Panc1 (cell line): ENCODE measurements around the gene CTF1. TPM values are rescaled to one million over a fixed set of nuclear protein-coding genes. Genes with fewer than 3 reads are reported as not detected.

Experiments
- ATAC-seq: fragments of 200-7000 bp; cut with Tn5 transposase; 2 replicates; pipeline ENCODE4 v1.9.1; 2020; ENCODE audit warnings: mild to moderate bottlenecking, moderate library complexity
- BruUV-seq: library from RNA; stranded (reverse); fragments of 400-500 nt; replicated peaks from 2 replicates; lab custom pipeline; 2021; lab: Mats Ljungman, UMichigan
- CTCF ChIA-PET: fragments of 300-600 bp; sonication (Branson Sonifier 250); formaldehyde crosslinking; loops from one replicate; lab custom pipeline; 2022; ENCODE audit warnings: antibody characterized with exemption; lab: Charles Lee
- POLR2A ChIA-PET: fragments of 300-600 bp; sonication (Branson Sonifier 250); formaldehyde crosslinking; loops from one replicate; lab custom pipeline; 2022; ENCODE audit warnings: antibody characterized with exemption; lab: Charles Lee
- DNase-seq: peaks from one replicate; pipeline ENCODE4 v3.0.0-alpha.2; 2010; ENCODE audit warnings: low read depth, low spot score
- H3K27ac ChIP-seq: 2 replicates; pipeline ENCODE4 v1.5.1; 2011; ENCODE audit warnings: mild to moderate bottlenecking, low read length, inconsistent platforms
- H3K27me3 ChIP-seq: fragments of 200-500 bp; sonication (Bioruptor generic); 2 replicates; pipeline ENCODE4 v1.6.0; 2014; ENCODE audit warnings: low read length, inconsistent platforms; ENCODE audit not compliant: control insufficient read depth, insufficient read depth
- H3K36me3 ChIP-seq: fragments of 200-500 bp; sonication (Bioruptor generic); 2 replicates; pipeline ENCODE4 v1.5.1; 2014; ENCODE audit warnings: inconsistent platforms, mild to moderate bottlenecking, low read length, moderate library complexity; ENCODE audit not compliant: control insufficient read depth, insufficient read depth
- H3K4me1 ChIP-seq: 2 replicates; pipeline ENCODE4 v1.5.1; 2011; ENCODE audit warnings: inconsistent platforms, mild to moderate bottlenecking, low read length, moderate library complexity; ENCODE audit not compliant: control insufficient read depth, insufficient read depth
- H3K4me3 ChIP-seq, 2 experiments: 2 replicates each; pipeline ENCODE4 v1.5.1; 2011 to 2012; ENCODE audit warnings: low read depth in 2 of 2, low read length in 2 of 2, mild to moderate bottlenecking in 2 of 2, inconsistent platforms in 1 of 2, moderate library complexity in 1 of 2
- H3K9me3 ChIP-seq: fragments of 200-500 bp; sonication (Bioruptor generic); 2 replicates; pipeline ENCODE4 v1.5.1; 2014; ENCODE audit warnings: low read depth, mild to moderate bottlenecking, inconsistent platforms, low read length, moderate library complexity; ENCODE audit not compliant: control insufficient read depth, insufficient read depth
- POLR2AphosphoS5 ChIP-seq: IDR thresholded peaks from 2 replicates; pipeline ENCODE4 v1.6.1; 2012; ENCODE audit warnings: mild to moderate bottlenecking, low read depth, low read length, moderate library complexity
- SIN3A ChIP-seq: IDR thresholded peaks from 2 replicates; pipeline ENCODE4 v1.6.1; 2012; ENCODE audit warnings: low read depth, mild to moderate bottlenecking, low read length, moderate library complexity, borderline replicate concordance; ENCODE audit not compliant: insufficient read depth
- TCF7L2 ChIP-seq: IDR thresholded peaks from 2 replicates; pipeline ENCODE4 v1.6.1; 2011; ENCODE audit warnings: mild to moderate bottlenecking, low read depth, low read length, inconsistent platforms
- in situ Hi-C: cut with HindIII; loops from 2 replicates; pipeline ENCODE4 v1.10.0; 2016; ENCODE audit warnings: low sequenced_read_pairs, low pct_unique_long_range_greater_than_20kb
- intact Hi-C: fragments of 100-400 bp; cut with micrococcal nuclease; formaldehyde crosslinking; loops from one replicate; pipeline ENCODE4 v1.10.0; 2022; ENCODE audit not compliant: unreplicated experiment
- total RNA-seq: library from RNA; stranded (reverse); gene quantifications from one replicate; pipeline ENCODE4 v1.2.1, GENCODE V29; 2021; ENCODE audit not compliant: unreplicated experiment
- TF ChIP-seq, protein P1 (sequence below), 2 experiments: IDR thresholded peaks; 2 replicates each; pipeline ENCODE4 v1.6.1; 2011 to 2012; ENCODE audit warnings: low read depth in 2 of 2, control low read depth in 1 of 2, low read length in 1 of 2, mild to moderate bottlenecking in 1 of 2, moderate library complexity in 1 of 2; ENCODE audit not compliant: insufficient read depth in 1 of 2
- TF ChIP-seq, protein P2 (sequence below): fragments of 450-650 bp; IDR thresholded peaks from 2 replicates; pipeline ENCODE4 v1.5.1; 2017; ENCODE audit warnings: mild to moderate bottlenecking

Gene CTF1
- total RNA-seq, 1 experiment from 2014 or later: 2.9 TPM

DNA sequence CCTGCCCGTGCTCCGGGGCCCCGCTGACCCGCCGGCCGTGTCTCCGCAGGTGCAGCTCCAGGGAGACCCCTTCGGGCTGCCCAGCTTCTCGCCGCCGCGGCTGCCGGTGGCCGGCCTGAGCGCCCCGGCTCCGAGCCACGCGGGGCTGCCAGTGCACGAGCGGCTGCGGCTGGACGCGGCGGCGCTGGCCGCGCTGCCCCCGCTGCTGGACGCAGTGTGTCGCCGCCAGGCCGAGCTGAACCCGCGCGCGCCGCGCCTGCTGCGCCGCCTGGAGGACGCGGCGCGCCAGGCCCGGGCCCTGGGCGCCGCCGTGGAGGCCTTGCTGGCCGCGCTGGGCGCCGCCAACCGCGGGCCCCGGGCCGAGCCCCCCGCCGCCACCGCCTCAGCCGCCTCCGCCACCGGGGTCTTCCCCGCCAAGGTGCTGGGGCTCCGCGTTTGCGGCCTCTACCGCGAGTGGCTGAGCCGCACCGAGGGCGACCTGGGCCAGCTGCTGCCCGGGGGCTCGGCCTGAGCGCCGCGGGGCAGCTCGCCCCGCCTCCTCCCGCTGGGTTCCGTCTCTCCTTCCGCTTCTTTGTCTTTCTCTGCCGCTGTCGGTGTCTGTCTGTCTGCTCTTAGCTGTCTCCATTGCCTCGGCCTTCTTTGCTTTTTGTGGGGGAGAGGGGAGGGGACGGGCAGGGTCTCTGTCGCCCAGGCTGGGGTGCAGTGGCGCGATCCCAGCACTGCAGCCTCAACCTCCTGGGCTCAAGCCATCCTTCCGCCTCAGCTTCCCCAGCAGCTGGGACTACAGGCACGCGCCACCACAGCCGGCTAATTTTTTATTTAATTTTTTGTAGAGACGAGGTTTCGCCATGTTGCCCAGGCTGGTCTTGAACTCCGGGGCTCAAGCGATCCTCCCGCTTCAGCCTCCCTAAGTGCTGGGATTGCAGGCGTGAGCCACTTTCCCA, 5.9 kb downstream of the CTF1 start:
- no peaks in the 10 kb centered on the region for H3K36me3 ChIP-seq
- ChIA-PET POLR2A (interaction anchor here (0.5 to 1.1 kb wide), 4 partner anchors 10 to 507 kb away, joined by 3 read pairs; partner anchors contain the start of gene ZNF48), CTCF (interaction anchor here (0.7 to 2.2 kb wide), 4 partner anchors 14 to 141 kb away, joined by 3 to 19 read pairs (median 11); no protein-coding TSS in a partner anchor)
- H3K27ac ChIP-seq: peak overlapping the region; percentile 77
- no peak for DNase-seq
- H3K27me3 ChIP-seq: no peaks in the 10 kb centered on the region
- peak; percentile 98 for ATAC-seq
- BruUV-seq: no TSS peak
- TF ChIP-seq, protein P1, sequence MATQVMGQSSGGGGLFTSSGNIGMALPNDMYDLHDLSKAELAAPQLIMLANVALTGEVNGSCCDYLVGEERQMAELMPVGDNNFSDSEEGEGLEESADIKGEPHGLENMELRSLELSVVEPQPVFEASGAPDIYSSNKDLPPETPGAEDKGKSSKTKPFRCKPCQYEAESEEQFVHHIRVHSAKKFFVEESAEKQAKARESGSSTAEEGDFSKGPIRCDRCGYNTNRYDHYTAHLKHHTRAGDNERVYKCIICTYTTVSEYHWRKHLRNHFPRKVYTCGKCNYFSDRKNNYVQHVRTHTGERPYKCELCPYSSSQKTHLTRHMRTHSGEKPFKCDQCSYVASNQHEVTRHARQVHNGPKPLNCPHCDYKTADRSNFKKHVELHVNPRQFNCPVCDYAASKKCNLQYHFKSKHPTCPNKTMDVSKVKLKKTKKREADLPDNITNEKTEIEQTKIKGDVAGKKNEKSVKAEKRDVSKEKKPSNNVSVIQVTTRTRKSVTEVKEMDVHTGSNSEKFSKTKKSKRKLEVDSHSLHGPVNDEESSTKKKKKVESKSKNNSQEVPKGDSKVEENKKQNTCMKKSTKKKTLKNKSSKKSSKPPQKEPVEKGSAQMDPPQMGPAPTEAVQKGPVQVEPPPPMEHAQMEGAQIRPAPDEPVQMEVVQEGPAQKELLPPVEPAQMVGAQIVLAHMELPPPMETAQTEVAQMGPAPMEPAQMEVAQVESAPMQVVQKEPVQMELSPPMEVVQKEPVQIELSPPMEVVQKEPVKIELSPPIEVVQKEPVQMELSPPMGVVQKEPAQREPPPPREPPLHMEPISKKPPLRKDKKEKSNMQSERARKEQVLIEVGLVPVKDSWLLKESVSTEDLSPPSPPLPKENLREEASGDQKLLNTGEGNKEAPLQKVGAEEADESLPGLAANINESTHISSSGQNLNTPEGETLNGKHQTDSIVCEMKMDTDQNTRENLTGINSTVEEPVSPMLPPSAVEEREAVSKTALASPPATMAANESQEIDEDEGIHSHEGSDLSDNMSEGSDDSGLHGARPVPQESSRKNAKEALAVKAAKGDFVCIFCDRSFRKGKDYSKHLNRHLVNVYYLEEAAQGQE (IDR thresholded peaks at IDR 0.05; ENCODE audit: insufficient read depth in 1 of 2, low read depth in 2 of 2, low read length in 1 of 2): no peak
- TF ChIP-seq SIN3A: peak; percentile 72; the same call in 1 of the 2 replicates
- peak; percentile 40; the same call in 1 of the 2 replicates for TF ChIP-seq TCF7L2
- no peak; the same call in 1 of the 2 replicates for TF ChIP-seq POLR2AphosphoS5
- TF ChIP-seq, protein P2, sequence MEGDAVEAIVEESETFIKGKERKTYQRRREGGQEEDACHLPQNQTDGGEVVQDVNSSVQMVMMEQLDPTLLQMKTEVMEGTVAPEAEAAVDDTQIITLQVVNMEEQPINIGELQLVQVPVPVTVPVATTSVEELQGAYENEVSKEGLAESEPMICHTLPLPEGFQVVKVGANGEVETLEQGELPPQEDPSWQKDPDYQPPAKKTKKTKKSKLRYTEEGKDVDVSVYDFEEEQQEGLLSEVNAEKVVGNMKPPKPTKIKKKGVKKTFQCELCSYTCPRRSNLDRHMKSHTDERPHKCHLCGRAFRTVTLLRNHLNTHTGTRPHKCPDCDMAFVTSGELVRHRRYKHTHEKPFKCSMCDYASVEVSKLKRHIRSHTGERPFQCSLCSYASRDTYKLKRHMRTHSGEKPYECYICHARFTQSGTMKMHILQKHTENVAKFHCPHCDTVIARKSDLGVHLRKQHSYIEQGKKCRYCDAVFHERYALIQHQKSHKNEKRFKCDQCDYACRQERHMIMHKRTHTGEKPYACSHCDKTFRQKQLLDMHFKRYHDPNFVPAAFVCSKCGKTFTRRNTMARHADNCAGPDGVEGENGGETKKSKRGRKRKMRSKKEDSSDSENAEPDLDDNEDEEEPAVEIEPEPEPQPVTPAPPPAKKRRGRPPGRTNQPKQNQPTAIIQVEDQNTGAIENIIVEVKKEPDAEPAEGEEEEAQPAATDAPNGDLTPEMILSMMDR: peak; percentile 94; the same call in 1 of the 2 replicates
- in situ Hi-C loops (no loop called here), intact Hi-C loops (loop anchor here (10.0 kb wide), 1 partner anchor 58 kb away; no protein-coding TSS in a partner anchor)
- H3K4me3 ChIP-seq: peak overlapping the region; percentile 37 to 51
- H3K4me1 ChIP-seq: 0 out of 2 replicates have a peak, but pooled peaks cover 3% of the 10 kb centered on the region
- no peaks in the 10 kb centered on the region for H3K9me3 ChIP-seq

DNA sequence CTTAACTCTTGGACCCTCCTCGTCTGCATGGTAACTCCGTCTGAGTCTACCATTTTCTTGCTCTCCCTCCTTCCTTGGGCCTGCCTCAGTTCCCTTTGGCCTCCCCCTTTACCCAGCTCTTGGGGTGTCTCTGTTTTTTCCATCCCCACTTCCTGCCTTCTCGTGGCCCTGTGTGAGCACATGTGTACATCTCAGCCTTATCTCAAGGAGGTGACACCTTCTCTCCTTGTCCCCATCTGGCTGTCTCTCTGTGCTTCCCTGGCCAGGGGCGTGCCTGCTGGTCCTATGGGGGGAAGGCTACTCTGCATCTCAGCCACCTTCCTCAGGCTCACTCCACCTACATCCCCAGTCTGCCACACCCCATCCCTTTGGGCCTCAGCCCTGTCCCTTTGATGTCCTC, 6.6 kb downstream of the CTF1 start:
- in situ Hi-C loops (no loop called here), intact Hi-C loops (loop anchor here (10.0 kb wide), 1 partner anchor 58 kb away; no protein-coding TSS in a partner anchor)
- BruUV-seq: no TSS peak

More for the DNA sequence above, 6.6 kb downstream of the CTF1 start:
- ATAC-seq: no peak
- ChIA-PET CTCF (interaction anchor here (2.2 kb wide), 1 partner anchor 58 kb away, joined by 19 read pairs; no protein-coding TSS in a partner anchor), POLR2A (interaction anchor here (0.6 kb wide), 1 partner anchor 278 kb away, joined by 3 read pairs; no protein-coding TSS in a partner anchor)
- Histone ChIP-seq H3K27me3 (no peaks in the 10 kb centered on the region), H3K27ac (peak overlapping the region; percentile 77), H3K36me3 (no peaks in the 10 kb centered on the region), H3K4me3 (no peak overlapping the region), H3K9me3 (no peaks in the 10 kb centered on the region), H3K4me1 (0 out of 2 replicates have a peak, but pooled peaks cover 3% of the 10 kb centered on the region)
- TF ChIP-seq POLR2AphosphoS5: no peak
- TF ChIP-seq TCF7L2: no peak
- TF ChIP-seq, protein P2: no peak
- no peak for TF ChIP-seq SIN3A
- TF ChIP-seq, protein P1 (IDR thresholded peaks at IDR 0.05; ENCODE audit: insufficient read depth in 1 of 2, low read depth in 2 of 2, low read length in 1 of 2): no peak
- no peak for DNase-seq
